GM18505 (cell line): ENCODE measurements around the gene SYNPO.

Source experiments
- ATAC-seq: cut with Tn5 transposase; IDR thresholded peaks from one replicate; pipeline ENCODE4 v1.9.1; 2021; ENCODE audit not compliant: unreplicated experiment
- POLR2A ChIP-seq: IDR thresholded peaks from 4 replicates; pipeline ENCODE4 v1.6.1; 2011; ENCODE audit warnings: borderline replicate concordance; ENCODE audit not compliant: insufficient read depth, insufficient read length; ENCODE audit errors: extremely low read depth

The SYNPO gene

DNA sequence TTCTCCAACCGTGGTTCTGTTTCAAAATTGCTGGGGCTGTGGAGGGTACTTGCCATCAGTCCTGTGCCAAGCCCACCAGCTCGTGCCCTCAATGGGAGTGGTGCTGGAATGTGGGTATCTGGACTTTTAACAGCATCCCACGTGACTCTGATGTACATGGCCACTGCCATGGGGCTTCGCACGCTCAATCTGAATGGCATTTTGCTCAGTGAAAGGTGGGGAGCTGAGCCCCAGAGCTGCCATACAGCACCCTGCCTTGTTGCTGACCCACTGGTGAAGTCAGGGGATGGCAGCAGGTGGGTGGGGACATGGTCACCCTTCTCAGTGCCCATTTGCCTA, 16.6 kb upstream of the SYNPO start:
- no peak for TF ChIP-seq POLR2A
- no peak for ATAC-seq

GRCh38 chr5:150624334-150625163, 15.9 kb upstream of the SYNPO start:
- no peak for ATAC-seq
- TF ChIP-seq POLR2A, result no peak

- no peak for TF ChIP-seq POLR2A
- no peak for ATAC-seq
Measured at GRCh38 chr5:150625164-150625535, 15.3 kb upstream of the SYNPO start.

DNA sequence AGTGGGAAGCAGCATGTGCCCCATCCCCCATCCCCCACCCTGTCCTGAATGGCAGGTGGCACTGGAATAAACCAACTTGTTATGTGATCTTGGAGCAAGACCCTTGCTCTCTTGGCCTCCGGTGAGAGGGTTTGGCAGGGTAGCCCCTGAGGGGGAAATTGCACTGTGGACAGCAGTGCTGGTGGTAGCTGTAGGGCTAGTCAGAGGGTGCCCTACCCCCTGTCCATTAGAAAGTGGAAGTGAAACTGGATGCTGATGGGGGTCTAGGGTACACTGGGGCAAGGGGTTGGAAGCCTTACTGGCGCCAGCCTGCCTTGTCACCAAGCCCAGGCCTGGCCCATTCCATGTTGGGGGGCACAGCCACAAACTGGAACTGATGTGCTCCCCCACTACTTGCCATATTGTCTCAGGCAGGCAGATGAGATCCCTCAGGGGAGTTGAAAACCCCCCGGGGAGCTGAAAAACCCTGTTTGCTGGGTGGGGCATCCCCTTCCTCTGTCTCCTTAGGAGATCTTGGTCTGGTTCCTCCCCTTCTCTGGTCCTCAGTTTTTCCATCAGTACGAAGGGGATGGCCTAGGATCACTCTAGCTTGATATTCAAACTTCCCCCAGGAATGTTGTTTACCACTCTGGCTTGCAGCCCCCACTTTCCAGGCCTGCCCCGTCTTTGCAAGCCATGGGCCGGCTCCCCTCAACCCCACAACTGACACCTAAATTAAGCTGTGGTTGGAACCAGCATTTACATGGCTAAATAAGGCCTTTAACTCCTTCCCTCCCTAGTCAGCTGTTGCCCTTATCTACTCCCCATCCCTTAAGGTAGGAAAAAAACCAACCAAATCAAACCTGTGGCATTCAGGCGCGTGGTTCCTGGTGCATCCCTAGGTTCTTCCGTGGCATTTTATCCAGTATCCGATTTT, 14.4 kb upstream of the SYNPO start:
- ATAC-seq, result peak; percentile 35
- TF ChIP-seq POLR2A, result no peak

- no peak for ATAC-seq
- TF ChIP-seq POLR2A, result no peak
Measured at GRCh38 chr5:150626853-150627276, 13.6 kb upstream of the SYNPO start.

DNA sequence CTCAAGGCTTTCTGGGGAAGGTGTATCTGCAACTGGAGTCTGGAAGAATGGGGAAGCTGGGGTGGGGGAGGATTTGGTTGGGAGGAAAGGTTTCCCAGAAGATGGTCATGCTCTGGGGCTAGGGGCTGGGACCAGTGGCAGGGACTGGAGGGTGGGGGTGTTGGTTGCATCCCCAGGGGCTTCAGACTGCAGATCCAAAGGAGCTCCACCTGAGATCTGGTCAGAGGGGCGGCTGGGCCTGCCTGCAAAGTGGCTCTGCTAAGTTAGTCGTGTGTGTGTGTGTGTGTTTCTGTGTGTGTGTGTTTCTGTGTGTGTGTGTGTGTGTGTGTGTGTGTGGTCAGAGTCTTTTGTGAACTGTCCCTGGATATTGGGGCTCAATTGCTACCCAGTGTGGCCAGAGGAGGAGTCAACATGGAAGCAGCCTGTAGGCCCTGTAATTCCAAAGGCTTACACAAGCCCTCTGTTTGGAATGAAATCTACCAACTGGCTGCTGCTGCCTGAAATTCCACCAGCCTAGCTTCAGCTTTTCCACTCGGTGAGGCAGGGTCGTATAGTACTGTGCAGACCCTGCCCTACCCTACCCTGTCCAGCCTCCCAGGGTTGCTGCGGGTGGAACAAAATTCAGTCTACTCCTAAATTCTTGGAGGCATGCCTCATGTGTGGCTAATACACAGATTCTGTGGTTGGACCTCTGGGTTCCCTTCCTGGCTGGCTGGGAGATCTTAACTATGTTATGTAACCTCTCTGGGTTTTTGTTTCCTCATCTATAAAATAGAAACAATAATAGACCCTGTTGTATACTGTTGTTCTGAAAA, 12.5 kb upstream of the SYNPO start:
- TF ChIP-seq POLR2A, result no peak
- ATAC-seq, result no peak

DNA sequence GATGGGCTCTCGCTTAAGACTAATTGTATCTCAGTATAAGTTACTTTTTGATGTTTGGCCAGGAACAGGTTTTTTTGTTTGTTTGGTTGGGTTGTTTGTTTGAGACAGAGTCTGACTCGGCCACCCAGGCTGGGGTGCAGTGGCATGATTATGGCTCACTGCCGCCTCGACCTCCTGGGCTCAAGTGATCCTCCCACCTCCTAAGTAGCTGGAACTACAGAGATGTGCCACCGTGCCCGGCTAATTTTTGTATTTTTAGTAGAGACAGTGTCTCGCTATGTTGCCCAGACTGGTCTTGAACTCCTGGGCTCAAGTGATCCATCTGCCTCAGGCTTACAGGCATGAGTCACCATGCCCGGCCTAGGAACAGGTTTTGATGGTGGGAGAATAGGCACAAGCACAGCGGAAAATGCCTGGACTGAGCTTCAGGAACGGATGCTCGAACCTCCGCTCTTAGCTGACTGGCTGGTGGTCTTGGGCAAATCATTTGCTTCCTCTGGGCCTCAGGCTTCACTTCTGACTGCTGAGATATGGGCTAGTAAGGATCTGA, 11.4 kb upstream of the SYNPO start:
- no peak for ATAC-seq
- TF ChIP-seq POLR2A, result no peak

DNA sequence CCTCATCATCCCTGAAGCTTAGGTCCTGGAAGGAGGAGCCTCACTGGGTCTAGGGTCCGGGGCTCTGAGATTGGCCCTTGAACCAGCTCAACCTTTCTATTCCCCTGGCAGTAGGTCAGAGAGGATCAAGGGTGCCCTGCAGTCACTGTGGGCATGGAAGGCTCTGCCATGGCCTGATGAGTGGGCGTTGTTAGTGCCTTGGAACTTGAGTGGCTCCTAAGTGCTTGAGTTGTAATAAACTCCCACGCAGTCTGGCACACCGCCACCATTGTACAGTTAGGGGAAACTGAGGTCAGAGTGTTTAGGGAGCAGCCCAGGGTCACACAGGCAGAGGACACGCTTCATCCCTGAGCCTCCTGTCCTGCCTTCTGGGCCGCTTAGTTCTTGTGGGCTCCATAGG, 10.4 kb upstream of the SYNPO start:
- TF ChIP-seq POLR2A, result no peak
- no peak for ATAC-seq

- ATAC-seq, result no peak
Measured at GRCh38 chr5:150630461-150631325, 9.8 kb upstream of the SYNPO start.

DNA sequence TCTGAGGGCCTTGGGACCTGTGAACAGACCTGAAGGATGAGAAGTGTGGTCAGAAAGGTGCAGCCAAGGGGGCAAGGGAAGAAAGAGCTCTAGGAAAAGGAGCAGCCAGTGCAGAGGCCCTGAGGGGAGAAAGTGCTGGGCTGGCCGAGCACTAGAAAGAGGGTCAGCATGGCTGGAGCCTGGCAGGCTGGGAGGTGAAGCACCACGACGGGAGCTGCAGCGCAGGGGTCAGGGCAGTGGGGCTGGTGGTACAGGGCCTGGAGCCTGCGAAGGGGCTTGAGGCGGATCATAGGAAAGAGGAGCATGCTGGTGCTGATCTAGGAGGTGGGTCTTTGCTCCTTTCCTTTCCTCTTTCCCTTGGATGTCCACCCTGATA, 9.1 kb upstream of the SYNPO start:
- TF ChIP-seq POLR2A, result no peak
- ATAC-seq, result no peak

More at GRCh38 chr5:150630461-150631325, 9.8 kb upstream of the SYNPO start:
- no peak for TF ChIP-seq POLR2A

DNA sequence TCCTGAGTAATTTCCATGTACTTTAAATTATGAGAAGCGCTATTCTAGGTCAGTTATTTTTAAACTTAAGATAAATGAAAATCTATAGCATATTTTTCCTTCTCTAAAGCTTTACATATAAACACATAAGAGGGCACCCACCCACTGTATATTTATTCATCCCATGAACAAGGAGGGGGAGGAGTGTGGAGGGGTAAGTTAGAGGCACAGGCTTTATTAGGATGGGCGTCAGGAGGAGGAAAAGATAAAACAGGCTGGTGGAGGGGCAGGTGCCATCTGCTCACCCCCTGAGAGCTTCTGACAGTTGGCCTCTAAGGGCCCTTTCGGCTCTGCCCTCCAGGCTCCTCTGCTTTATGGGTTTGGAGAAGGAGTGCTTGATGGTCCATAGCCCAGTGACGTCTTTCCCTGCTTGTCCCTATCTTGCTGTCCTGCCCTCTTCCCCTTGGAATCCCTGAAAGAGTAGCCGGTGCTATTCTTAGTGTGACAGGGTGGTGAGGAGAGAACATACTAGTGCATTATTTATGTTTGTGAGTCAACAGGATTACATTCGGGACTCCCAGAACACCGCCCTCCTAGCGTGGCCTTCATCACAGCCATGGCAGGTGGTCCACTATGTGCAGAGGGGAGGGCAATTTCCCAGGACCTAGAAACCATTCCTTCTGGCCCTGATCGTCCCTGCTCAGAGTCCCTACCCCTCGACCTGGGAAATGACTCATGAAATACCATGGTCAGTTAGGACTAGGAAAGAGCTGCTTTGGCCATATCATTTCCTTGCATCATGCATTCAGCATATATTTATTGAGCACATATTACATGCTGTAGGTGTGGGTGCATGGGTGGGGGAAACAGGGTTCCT, 7.9 kb upstream of the SYNPO start:
- no peak for TF ChIP-seq POLR2A

More for the DNA sequence above, 7.9 kb upstream of the SYNPO start:
- no peak for ATAC-seq
